Activated B cell treated with CpG ODN at 0.5 μM for 24 hours (primary cell): ENCODE results near the gene SIRPG. TPM values are rescaled to one million over a fixed set of nuclear protein-coding genes. Genes with fewer than 3 reads are reported as not detected.
"Not testable (repeated sequence)": the region's sequence is repeated elsewhere in the genome, so short reads cannot be mapped to it uniquely, and the experiment has no call there.

Experiments used
- ATAC-seq: fragments of 200-7000 bp; cut with Tn5 transposase; one replicate; pipeline ENCODE4 v1.10.0; 2021; ENCODE audit warnings: low read depth, mild to moderate bottlenecking, moderate library complexity
- CTCF ChIA-PET: fragments of 350-600 bp; sonication (Branson Sonifier 250); formaldehyde crosslinking; loops from one replicate; lab custom pipeline; 2021; ENCODE audit warnings: antibody characterized with exemption; lab: Charles Lee
- POLR2A ChIA-PET: fragments of 350-600 bp; sonication (Branson Sonifier 250); formaldehyde crosslinking; loops from one replicate; lab custom pipeline; 2021; ENCODE audit warnings: antibody characterized with exemption; lab: Charles Lee
- DNase-seq: peaks from one replicate; pipeline ENCODE4 v3.0.0; 2022
- H3K27ac Mint-ChIP-seq: one replicate; pipeline ENCODE4 v1.8.0; 2020; ENCODE audit warnings: mixed read lengths
- H3K27me3 Mint-ChIP-seq: one replicate; pipeline ENCODE4 v1.8.0; 2021; ENCODE audit warnings: mixed read lengths
- H3K36me3 Mint-ChIP-seq: one replicate; pipeline ENCODE4 v1.8.0; 2021; ENCODE audit warnings: low read depth, mixed read lengths
- H3K4me1 Mint-ChIP-seq: one replicate; pipeline ENCODE4 v1.8.0; 2021; ENCODE audit warnings: mixed read lengths
- H3K4me3 Mint-ChIP-seq: one replicate; pipeline ENCODE4 v1.8.0; 2020; ENCODE audit warnings: mild to moderate bottlenecking, mixed read lengths
- H3K9me3 Mint-ChIP-seq: one replicate; pipeline ENCODE4 v1.8.0; 2020; ENCODE audit warnings: mixed read lengths
- CTCF ChIP-seq: fragments of 200-600 bp; IDR thresholded peaks from one replicate; pipeline ENCODE4 v1.8.0; 2022; ENCODE audit warnings: antibody characterized with exemption, mild to moderate bottlenecking
- intact Hi-C: fragments of 100-400 bp; cut with micrococcal nuclease; formaldehyde crosslinking; loops from one replicate; pipeline ENCODE4 v1.15.1; 2024
- total RNA-seq: library from RNA; stranded (reverse); gene quantifications from 2 replicates; pipeline ENCODE4 v1.2.3, GENCODE V29; 2022

Gene SIRPG
- total RNA-seq: not detected in 2 replicates

GRCh38 chr20:1657556-1658334 is at the start of gene SIRPG:
Gene SIRPG (minus strand): TSS chr20:1657779. CDS start chr20:1657714, 65 bp downstream.
- TF ChIP-seq CTCF: no peak
- intact Hi-C loops: no loop called here
- no peak for ATAC-seq
- Mint-ChIP-seq H3K27me3 (peaks cover under 1% of the 10 kb centered on the region), H3K9me3 (peaks cover 2% of the 10 kb centered on the region), H3K27ac (no peak within 1 kb of the TSS), H3K36me3 (no peaks in the 10 kb centered on the region), H3K4me3 (no peak within 1 kb of the TSS), H3K4me1 (peaks cover 10% of the 10 kb centered on the region)
- ChIA-PET POLR2A (no interaction called here), CTCF (no interaction called here)
- no peak for DNase-seq

GRCh38 chr20:1706887-1707286 is 49.3 kb upstream of the SIRPG start:
- CTCF ChIA-PET, ATAC-seq: not testable (repeated sequence)

GRCh38 chr20:1706079-1706478 is 48.5 kb upstream of the SIRPG start:
- H3K4me3 Mint-ChIP-seq: no peak overlapping the region
- DNase-seq (no peak), ATAC-seq (no peak)
- H3K36me3 Mint-ChIP-seq: no peaks in the 10 kb centered on the region
- H3K27me3 Mint-ChIP-seq: peaks cover 18% of the 10 kb centered on the region
- intact Hi-C loops: no loop called here
- H3K4me1 Mint-ChIP-seq: peaks cover 9% of the 10 kb centered on the region
- ChIA-PET CTCF (interaction anchor here (1.0 kb wide), 1 partner anchor 71 kb away, joined by 3 read pairs; no protein-coding TSS in a partner anchor), POLR2A (no interaction called here)
- no peak overlapping the region for H3K27ac Mint-ChIP-seq
- TF ChIP-seq CTCF: no peak
- H3K9me3 Mint-ChIP-seq: peaks cover 11% of the 10 kb centered on the region

More at GRCh38 chr20:1706887-1707286, 49.3 kb upstream of the SIRPG start:
- H3K4me1 Mint-ChIP-seq, H3K36me3 Mint-ChIP-seq, DNase-seq, H3K4me3 Mint-ChIP-seq, intact Hi-C loops, POLR2A ChIA-PET, H3K27ac Mint-ChIP-seq: not testable (repeated sequence)
- Mint-ChIP-seq H3K9me3 (peaks cover 11% of the 10 kb centered on the region), H3K27me3 (peaks cover 21% of the 10 kb centered on the region)

GRCh38 chr20:1702855-1703254 is 45.3 kb upstream of the SIRPG start:
- Mint-ChIP-seq H3K4me3 (no peak overlapping the region), H3K36me3 (no peaks in the 10 kb centered on the region), H3K9me3 (peaks cover 11% of the 10 kb centered on the region), H3K27me3 (peaks cover 12% of the 10 kb centered on the region), H3K4me1 (peaks cover 5% of the 10 kb centered on the region), H3K27ac (no peak overlapping the region)
- ChIA-PET POLR2A (no interaction called here), CTCF (no interaction called here)
- no peak for TF ChIP-seq CTCF
- ATAC-seq: no peak
- DNase-seq: no peak
- intact Hi-C loops: no loop called here

GRCh38 chr20:1702328-1702727 is 44.7 kb upstream of the SIRPG start:
- Mint-ChIP-seq H3K27me3 (peaks cover 11% of the 10 kb centered on the region), H3K36me3 (no peaks in the 10 kb centered on the region), H3K9me3 (peaks cover 11% of the 10 kb centered on the region), H3K27ac (no peak overlapping the region), H3K4me1 (peaks cover 5% of the 10 kb centered on the region), H3K4me3 (no peak overlapping the region)
- ATAC-seq (no peak), DNase-seq (no peak)
- intact Hi-C loops: no loop called here
- ChIA-PET CTCF (no interaction called here), POLR2A (no interaction called here)
- TF ChIP-seq CTCF: no peak
